RWPE1 (cell line): Measurements from ENCODE around the gene C1orf141.
"Not testable (repeated sequence)": the region's sequence is repeated elsewhere in the genome, so short reads cannot be mapped to it uniquely, and the experiment has no call there.

ENCODE experiments used
- CTCF ChIA-PET: fragments of 350-600 bp; sonication (Branson Sonifier 250); formaldehyde crosslinking; extraction: SDS; loops from one replicate; lab custom pipeline; 2021; lab: Yijun Ruan, JAX
- POLR2A ChIA-PET: fragments of 400-600 bp; formaldehyde crosslinking; extraction: SDS; loops from one replicate; lab custom pipeline; 2020; ENCODE audit warnings: antibody characterized with exemption; ENCODE audit not compliant: low non-redundant PET; lab: Yijun Ruan, JAX
- DNase-seq: peaks from one replicate; pipeline ENCODE4 v3.0.0; 2012; ENCODE audit warnings: low spot score
- H3K27ac ChIP-seq: fragments of 450-650 bp; 2 replicates; pipeline ENCODE4 v1.5.1; 2017
- CTCF ChIP-seq: fragments of 450-650 bp; conservative IDR thresholded peaks from 2 replicates; pipeline ENCODE4 v1.5.1; 2017; ENCODE audit warnings: low read depth, mild to moderate bottlenecking

The C1orf141 gene

GRCh38 chr1:67146101-67146500 lies 11.3 kb upstream of the C1orf141 start:
- ChIA-PET CTCF (no interaction called here), POLR2A (no interaction called here)
- no peak for TF ChIP-seq CTCF

GRCh38 chr1:67144696-67145095 lies 9.9 kb upstream of the C1orf141 start:
- peak; percentile 23 for TF ChIP-seq CTCF
- no peak overlapping the region for H3K27ac ChIP-seq
- DNase-seq: no peak
- ChIA-PET POLR2A (no interaction called here), CTCF (interaction anchor here (0.6 to 1.4 kb wide), 3 partner anchors 68 to 858 kb away, joined by 3 to 7 read pairs (median 4); no protein-coding TSS in a partner anchor)

More at GRCh38 chr1:67146101-67146500, 11.3 kb upstream of the C1orf141 start:
- DNase-seq: no peak
- H3K27ac ChIP-seq: no peak overlapping the region

- TF ChIP-seq CTCF: no peak
- DNase-seq: no peak
- ChIA-PET POLR2A (no interaction called here), CTCF (interaction anchor here (1.4 kb wide), 1 partner anchor 69 kb away, joined by 4 read pairs; no protein-coding TSS in a partner anchor)
- H3K27ac ChIP-seq: no peak overlapping the region
Observed at GRCh38 chr1:67143966-67144365, 9.2 kb upstream of the C1orf141 start.

GRCh38 chr1:67142931-67143330 lies 8.2 kb upstream of the C1orf141 start:
- no peak for DNase-seq
- ChIA-PET CTCF (no interaction called here), POLR2A (no interaction called here)
- no peak for TF ChIP-seq CTCF
- no peak overlapping the region for H3K27ac ChIP-seq

GRCh38 chr1:67141832-67142231 lies 7.1 kb upstream of the C1orf141 start:
- H3K27ac ChIP-seq, DNase-seq: not testable (repeated sequence)
- ChIA-PET POLR2A (interaction anchor here (0.6 kb wide), 1 partner anchor 921 kb away, joined by 4 read pairs; no protein-coding TSS in a partner anchor), CTCF (interaction anchor here (0.7 kb wide), 1 partner anchor 61 kb away, joined by 4 read pairs; no protein-coding TSS in a partner anchor)

- no peak overlapping the region for H3K27ac ChIP-seq
- DNase-seq: no peak
- POLR2A ChIA-PET: interaction anchor here (0.6 kb wide), 1 partner anchor 86 kb away, joined by 3 read pairs; no protein-coding TSS in a partner anchor
- no peak for TF ChIP-seq CTCF
- CTCF ChIA-PET: no interaction called here
Observed at GRCh38 chr1:67140460-67140859, 5.7 kb upstream of the C1orf141 start.

- ChIA-PET CTCF (interaction anchor here (0.9 kb wide), 1 partner anchor 12 kb away, joined by 3 read pairs; no protein-coding TSS in a partner anchor), POLR2A (no interaction called here)
- no peak overlapping the region for H3K27ac ChIP-seq
- no peak for TF ChIP-seq CTCF
- DNase-seq: no peak
Observed at GRCh38 chr1:67138813-67139499, 4.2 kb upstream of the C1orf141 start.
